Measurements from ENCODE around the gene TH. TPM values are rescaled to one million over a fixed set of nuclear protein-coding genes. Genes with fewer than 3 reads are reported as not detected.

Gene TH
- total and polyA plus RNA-seq, 2 of the 8 experiments (the other 6 are each of a cell fraction or from before 2014, with no cell fraction given) = 0.09 TPM; not detected in 1

GRCh38 chr11:2203440-2204259, 32.0 kb upstream of the TH start:
- no peak overlapping the region for H3K56ac ChIP-seq (replicated peaks; ENCODE audit: insufficient read length, low read depth, low read length)
- H3K79me1 ChIP-seq (ENCODE audit: low read depth, low read length) = no peaks in the 10 kb centered on the region
- no peak overlapping the region for H2BK20ac ChIP-seq (ENCODE audit: low read length)
- no peak for TF ChIP-seq ATF3 (IDR thresholded peaks at IDR 0.05; ENCODE audit: insufficient read depth, low read depth, low read length)
- no peak for TF ChIP-seq TCF12 (IDR thresholded peaks at IDR 0.05; ENCODE audit: low read depth, low read length)
- no peak for TF ChIP-seq TAF7 (optimal IDR thresholded peaks at IDR 0.05; ENCODE audit: borderline replicate concordance, low read depth, low read length)
- no peak for TF ChIP-seq TEAD4 (IDR thresholded peaks at IDR 0.05; ENCODE audit: low read depth, low read length)
- TF ChIP-seq CEBPB (IDR thresholded peaks at IDR 0.05; ENCODE audit: low read depth, low read length) = no peak
- H3K18ac ChIP-seq (ENCODE audit: extremely low read depth, low read length) = no peak overlapping the region
- ChIA-PET CTCF (ENCODE audit: partially characterized antibody) (interaction anchor here (2.0 to 8.6 kb wide), 2 partner anchors 9 to 96 kb away, joined by 11 to 248 read pairs; partner anchors contain the start of genes C11orf21 and TSPAN32), POLR2A (ENCODE audit: partially characterized antibody) (interaction anchor here (1.0 to 1.6 kb wide), 2 partner anchors 11 to 102 kb away, joined by 3 read pairs; no protein-coding TSS in a partner anchor)
- H3K23me2 ChIP-seq (ENCODE audit: low read depth, low read length) = peaks cover 3% of the 10 kb centered on the region; the same call in 1 of the 2 replicates
- H3K4me1 ChIP-seq (replicated peaks in 1 of 4; ENCODE audit: control insufficient read depth in 3 of 4, insufficient read depth in 4 of 4, low read length in 3 of 4) = no peaks in the 10 kb centered on the region; a peak in 1 of 7 replicates
- H4K5ac ChIP-seq (ENCODE audit: insufficient read length, low read depth, low read length) = no peak overlapping the region
- H2AK5ac ChIP-seq (ENCODE audit: low read depth, low read length) = no peak overlapping the region
- H3K27ac ChIP-seq (ENCODE audit: low read depth, low read length) = no peak overlapping the region
- H3K27me3 ChIP-seq (replicated peaks in 1 of 4; ENCODE audit: control insufficient read depth in 3 of 4, extremely low read depth in 1 of 4, insufficient read depth in 3 of 4, low read length in 3 of 4) = no peaks in the 10 kb centered on the region; a peak in 1 of 7 replicates
- H4K91ac ChIP-seq (replicated peaks; ENCODE audit: insufficient read length, low read length) = no peak overlapping the region
- 86% methylated on average over 23 of the region's 23 CpGs; no CpG with 5 or more reads in 1 of the 2 experiments for WGBS, 2 experiments (ENCODE audit: extremely low coverage in 1 of 2, insufficient coverage in 1 of 2, insufficient read length in 1 of 2, insufficient replicate concordance in 2 of 2, low coverage in 1 of 2, low lambda C conversion rate in 2 of 2, missing lambda C conversion rate in 1 of 2)
- DNase-seq (ENCODE audit: low read depth in 1 of 2, low spot score in 2 of 2) = no peak
- no peak overlapping the region for H3K4ac ChIP-seq (replicated peaks; ENCODE audit: insufficient read length, low read depth, low read length)
- no peak overlapping the region; the same call in 1 of the 2 replicates for H4K8ac ChIP-seq (ENCODE audit: extremely low read depth, insufficient read depth, low read length)
- H3K9me3 ChIP-seq (ENCODE audit: insufficient read depth in 2 of 2, low read depth in 1 of 2, low read length in 1 of 2) = no peaks in the 10 kb centered on the region
- H3K4me3 ChIP-seq (ENCODE audit: extremely low read depth in 1 of 4, insufficient read depth in 2 of 4, low read depth in 3 of 4, low read length in 4 of 4) = no peak overlapping the region
- no peak overlapping the region for H2BK12ac ChIP-seq (ENCODE audit: low read depth, low read length)
- no peaks in the 10 kb centered on the region for H3K79me2 ChIP-seq (ENCODE audit: control insufficient read depth in 1 of 2, insufficient read depth in 2 of 2, low read length in 2 of 2)
- no peak overlapping the region for H2BK15ac ChIP-seq (ENCODE audit: low read length)
- H2BK5ac ChIP-seq (ENCODE audit: low read depth, low read length) = no peak overlapping the region
- no peak overlapping the region for H3K4me2 ChIP-seq (ENCODE audit: insufficient read depth in 1 of 2, low read depth in 2 of 2, low read length in 2 of 2)
- FAIRE-seq = no peak
- H3K36me3 ChIP-seq (ENCODE audit: control insufficient read depth in 2 of 4, insufficient read depth in 4 of 4, low read length in 3 of 4) = no peaks in the 10 kb centered on the region
- no peak overlapping the region for H2BK120ac ChIP-seq (replicated peaks; ENCODE audit: low read depth, low read length)
- H4K20me1 ChIP-seq (replicated peaks in 1 of 2; ENCODE audit: control insufficient read depth in 1 of 2, insufficient read depth in 2 of 2, low read length in 2 of 2) = no peaks in the 10 kb centered on the region
- H2AFZ ChIP-seq (ENCODE audit: low read length) = no peak overlapping the region
- H3K9ac ChIP-seq (replicated peaks in 1 of 4; ENCODE audit: extremely low read depth in 1 of 4, low read depth in 3 of 4, low read length in 3 of 4) = no peak overlapping the region
- H3K23ac ChIP-seq (ENCODE audit: insufficient read length) = no peak overlapping the region
- no peak overlapping the region for H3K14ac ChIP-seq (ENCODE audit: insufficient read length)
